ENCODE data around the gene PAM16. TPM values are rescaled to one million over a fixed set of nuclear protein-coding genes. Genes with fewer than 3 reads are reported as not detected.
A peak's percentile ranks its signal among the peaks of the same experiment; 100 is the strongest.

PAM16 gene
- total RNA-seq, 1 experiment from 2014 or later: 80.4 TPM

DNA sequence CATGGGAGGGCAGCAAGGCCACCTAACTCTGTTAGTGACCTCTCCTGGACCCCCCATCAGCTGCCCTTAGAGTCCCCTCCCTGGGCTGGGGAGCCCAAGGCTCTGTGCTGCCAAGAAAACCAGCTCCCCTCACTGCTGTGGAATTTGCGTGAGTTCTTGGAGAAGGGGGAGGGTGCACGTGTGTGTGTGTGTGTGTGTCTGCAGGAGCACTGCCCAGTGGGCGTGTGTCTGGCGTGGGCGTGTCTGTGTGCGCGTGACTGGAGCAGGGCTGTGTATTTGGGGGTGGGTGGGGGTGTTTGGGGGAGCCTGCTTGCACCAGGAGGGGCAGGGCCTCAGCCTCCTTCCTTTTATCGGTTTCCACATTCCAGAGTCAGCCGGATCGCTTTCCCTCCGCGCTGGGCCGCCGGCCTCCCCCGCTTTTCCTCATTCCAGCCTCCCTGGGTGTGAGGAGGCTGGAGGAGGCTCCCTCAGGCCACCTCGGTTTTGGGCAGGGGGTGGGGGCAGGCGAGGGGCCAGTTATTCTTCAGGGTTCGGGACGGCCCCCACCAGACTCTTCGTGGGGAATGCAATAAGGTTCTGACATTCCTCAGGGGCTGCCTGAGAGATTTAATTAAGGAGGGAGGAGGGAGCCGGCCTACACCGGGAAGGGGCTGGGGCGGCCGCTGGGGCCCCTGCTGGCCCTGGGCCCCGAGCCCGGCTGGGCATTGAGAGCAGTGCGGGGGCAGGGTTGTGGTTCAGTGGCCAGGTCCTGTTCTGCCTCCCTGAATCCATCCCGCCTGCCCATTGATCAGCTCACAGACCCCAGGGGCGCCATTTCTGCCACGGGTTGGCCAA lies 23.0 kb upstream of the PAM16 start:
- DNase-seq: peak; percentile 57
- Histone ChIP-seq H4K20me1 (ENCODE audit: control insufficient read depth, insufficient read depth, insufficient read length) (no peaks in the 10 kb centered on the region), H3K27me3 (ENCODE audit: insufficient read depth, low read length) (no peaks in the 10 kb centered on the region), H3K4me2 (ENCODE audit: insufficient read depth, insufficient read length, low read length) (no peak overlapping the region), H3K4ac (ENCODE audit: low read depth, low read length) (no peak overlapping the region), H3T11ph (ENCODE audit: low read length) (no peak overlapping the region), H2BK15ac (ENCODE audit: low read depth, low read length) (no peak overlapping the region), H3K18ac (ENCODE audit: insufficient read length, low read depth, low read length) (peak overlapping the region; percentile 74), H3K4me1 (ENCODE audit: insufficient read depth, low read length) (peaks cover 11% of the 10 kb centered on the region; the same call in 1 of the 2 replicates), H2AK5ac (ENCODE audit: insufficient read length, low read length) (no peak overlapping the region), H3K79me1 (ENCODE audit: insufficient read depth, low read depth, low read length, poor library complexity, severe bottlenecking) (no peaks in the 10 kb centered on the region), H4K91ac (ENCODE audit: insufficient read length, low read depth, low read length) (no peak overlapping the region), H3K56ac (ENCODE audit: insufficient read length, low read depth, low read length) (no peak overlapping the region), H2BK120ac (ENCODE audit: low read depth, low read length, poor library complexity, severe bottlenecking) (no peak overlapping the region), H2AFZ (ENCODE audit: low read length) (no peak overlapping the region), H4K8ac (replicated peaks; ENCODE audit: insufficient read length, low read depth, low read length) (no peak overlapping the region), H3K23ac (ENCODE audit: insufficient read length, low read depth, low read length) (no peak overlapping the region), H2BK12ac (ENCODE audit: insufficient read length, low read depth, low read length) (no peak overlapping the region), H3K23me2 (ENCODE audit: insufficient read length, low read depth, low read length, poor library complexity, severe bottlenecking) (no peaks in the 10 kb centered on the region), H4K5ac (ENCODE audit: insufficient read length, low read depth, low read length) (no peak overlapping the region), H3K9ac (ENCODE audit: extremely low read depth, insufficient read length, low read length) (no peak overlapping the region), H3K14ac (ENCODE audit: insufficient read depth, low read length) (peak overlapping the region; percentile 62), H2BK5ac (ENCODE audit: insufficient read length, low read length) (no peak overlapping the region), H3K27ac (ENCODE audit: insufficient read length, low read depth, low read length) (no peak overlapping the region), H3K9me3 (ENCODE audit: control insufficient read depth, low read depth, low read length) (no peaks in the 10 kb centered on the region), H3K79me2 (ENCODE audit: insufficient read depth, low read length) (peaks cover 1% of the 10 kb centered on the region; the same call in 1 of the 2 replicates), H2BK20ac (ENCODE audit: low read depth, low read length, poor library complexity, severe bottlenecking) (no peak overlapping the region)
- no CpG with 5 or more reads among the region's 30 CpGs for WGBS (ENCODE audit: extremely low coverage, insufficient read length, low lambda C conversion rate)
- Mint-ChIP-seq H3K4me3 (peak overlapping the region; percentile 36 to 71), H3K4me1 (peaks cover 34 to 55% of the 10 kb centered on the region in 2 experiments), H3K36me3 (ENCODE audit: insufficient read depth in 1 of 3, low read depth in 3 of 3) (peaks cover 0 to 3% (median 2%) of the 10 kb centered on the region in 3 experiments; a peak in 1 of 7 replicates), H3K27ac (peak overlapping the region in 2 of 3 experiments; percentile 90; a peak in 2 of 7 replicates), H3K27me3 (ENCODE audit: low read depth) (no peaks in the 10 kb centered on the region), H3K9me3 (no peaks in the 10 kb centered on the region)
- TF ChIP-seq, protein P1, sequence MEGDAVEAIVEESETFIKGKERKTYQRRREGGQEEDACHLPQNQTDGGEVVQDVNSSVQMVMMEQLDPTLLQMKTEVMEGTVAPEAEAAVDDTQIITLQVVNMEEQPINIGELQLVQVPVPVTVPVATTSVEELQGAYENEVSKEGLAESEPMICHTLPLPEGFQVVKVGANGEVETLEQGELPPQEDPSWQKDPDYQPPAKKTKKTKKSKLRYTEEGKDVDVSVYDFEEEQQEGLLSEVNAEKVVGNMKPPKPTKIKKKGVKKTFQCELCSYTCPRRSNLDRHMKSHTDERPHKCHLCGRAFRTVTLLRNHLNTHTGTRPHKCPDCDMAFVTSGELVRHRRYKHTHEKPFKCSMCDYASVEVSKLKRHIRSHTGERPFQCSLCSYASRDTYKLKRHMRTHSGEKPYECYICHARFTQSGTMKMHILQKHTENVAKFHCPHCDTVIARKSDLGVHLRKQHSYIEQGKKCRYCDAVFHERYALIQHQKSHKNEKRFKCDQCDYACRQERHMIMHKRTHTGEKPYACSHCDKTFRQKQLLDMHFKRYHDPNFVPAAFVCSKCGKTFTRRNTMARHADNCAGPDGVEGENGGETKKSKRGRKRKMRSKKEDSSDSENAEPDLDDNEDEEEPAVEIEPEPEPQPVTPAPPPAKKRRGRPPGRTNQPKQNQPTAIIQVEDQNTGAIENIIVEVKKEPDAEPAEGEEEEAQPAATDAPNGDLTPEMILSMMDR (conservative IDR thresholded peaks at IDR 0.05): no peak
